HepG2 (cell line): ENCODE data around the gene CHMP5. TPM values are rescaled to one million over a fixed set of nuclear protein-coding genes. Genes with fewer than 3 reads are reported as not detected.

ENCODE experiments used
- ATAC-seq: fragments of 200-7000 bp; cut with Tn5 transposase; 3 replicates; pipeline ENCODE4 v1.9.1; 2020; ENCODE audit warnings: mild to moderate bottlenecking, moderate library complexity
- BruUV-seq: library from RNA; stranded (reverse); fragments of 400-500 nt; replicated peaks from 2 replicates; lab custom pipeline; 2021; lab: Mats Ljungman, UMichigan
- CTCF ChIA-PET: fragments of 300-600 bp; formaldehyde crosslinking; extraction: SDS; loops from one replicate; lab custom pipeline; 2021; ENCODE audit warnings: low total read pairs, inconsistent platforms, low intra/inter-chr PET ratio; lab: Yijun Ruan, JAX
- POLR2A ChIA-PET: fragments of 350-600 bp; sonication (Branson Sonifier 250); formaldehyde crosslinking; loops from one replicate; lab custom pipeline; 2020; ENCODE audit warnings: antibody characterized with exemption, inconsistent platforms; lab: Yijun Ruan, JAX
- DNase-seq: peaks from one replicate; pipeline ENCODE4 v3.0.0-alpha.2; 2015; ENCODE audit warnings: low spot score
- FAIRE-seq: peaks from 3 replicates; lab custom pipeline; 2011; peaks lifted over from hg19 to GRCh38; lab: Jason Lieb, UNC
- H2AFZ ChIP-seq: one replicate; pipeline ENCODE4 v1.6.1; 2011; ENCODE audit warnings: low read length, inconsistent platforms
- H3K27ac ChIP-seq: fragments of 300-600 bp; 3 replicates; pipeline ENCODE4 v1.8.0; 2011; ENCODE audit warnings: mixed run types, mild to moderate bottlenecking, mixed read lengths, low read length, inconsistent platforms; ENCODE audit not compliant: insufficient read depth; ENCODE audit errors: extremely low read length
- H3K27me3 ChIP-seq, 2 experiments: fragments of 200-600 bp in 1 of 2; 2 replicates in 1 of 2; 3 replicates in 1 of 2; pipeline versions ENCODE4 v1.6.0 to v1.8.0; 2011; ENCODE audit warnings: low read length in 2 of 2, mild to moderate bottlenecking in 2 of 2, moderate library complexity in 2 of 2, inconsistent platforms in 1 of 2; ENCODE audit not compliant: insufficient read depth in 2 of 2, control insufficient read depth in 1 of 2
- H3K36me3 ChIP-seq, 2 experiments: fragments of 200-600 bp in 1 of 2; replicated peaks in 1 of 2; 2 replicates in 1 of 2; 3 replicates in 1 of 2; pipeline versions ENCODE4 v1.5.1 to v1.8.0; 2011; ENCODE audit warnings: low read length in 2 of 2, inconsistent platforms in 1 of 2; ENCODE audit not compliant: insufficient read depth in 2 of 2, control insufficient read depth in 1 of 2
- H3K4me1 ChIP-seq: 2 replicates; pipeline ENCODE4 v1.5.1; 2012; ENCODE audit warnings: low read length, inconsistent platforms; ENCODE audit not compliant: insufficient read depth
- H3K4me2 ChIP-seq: 2 replicates; pipeline ENCODE4 v1.6.0; 2011; ENCODE audit warnings: low read depth, low read length, inconsistent platforms
- H3K4me3 ChIP-seq, 3 experiments: fragments of 200-600 bp in 1 of 3; sonication (generic), shearing (Covaris generic) in 1 of 3; replicated peaks in 1 of 3; 2 replicates each; pipeline ENCODE4 v1.5.1; 2011 to 2016; ENCODE audit warnings: low read length in 3 of 3, inconsistent platforms in 2 of 3, low read depth in 2 of 3, mild to moderate bottlenecking in 2 of 3, control low read depth in 1 of 3, mixed read lengths in 1 of 3; ENCODE audit not compliant: insufficient read depth in 1 of 3
- H3K79me2 ChIP-seq: one replicate; pipeline ENCODE4 v1.6.1; 2011; ENCODE audit warnings: low read length, inconsistent platforms; ENCODE audit not compliant: insufficient read depth
- H3K9ac ChIP-seq: 2 replicates; pipeline ENCODE4 v1.6.0; 2011; ENCODE audit warnings: mild to moderate bottlenecking, low read depth, low read length, inconsistent platforms; ENCODE audit not compliant: insufficient read depth
- H3K9me3 ChIP-seq: 2 replicates; pipeline ENCODE4 v1.5.1; 2012; ENCODE audit warnings: mild to moderate bottlenecking, low read length
- H4K20me1 ChIP-seq: 2 replicates; pipeline ENCODE4 v1.6.0; 2011; ENCODE audit warnings: inconsistent platforms, mild to moderate bottlenecking, low read length, moderate library complexity; ENCODE audit not compliant: insufficient read depth
- CHD2 ChIP-seq: IDR thresholded peaks from 2 replicates; pipeline ENCODE4 v1.6.1; 2011; ENCODE audit warnings: low read depth, low read length, improper control_type of control experiment
- HDAC1 ChIP-seq: sonication (generic); formaldehyde crosslinking; IDR thresholded peaks from 2 replicates; pipeline ENCODE4 v1.5.1; 2020; ENCODE audit warnings: mild to moderate bottlenecking, missing genetic modification reagents
- HDAC6 ChIP-seq: fragments of 200-600 bp; sonication (generic); IDR thresholded peaks from 2 replicates; pipeline ENCODE4 v1.7.0; 2017; ENCODE audit warnings: mild to moderate bottlenecking, antibody characterized with exemption, low read length, low read depth
- KLF11 ChIP-seq: IDR thresholded peaks from 2 replicates; pipeline ENCODE4 v1.6.1; 2016; ENCODE audit warnings: missing compliant biosample characterization
- NFKBIZ ChIP-seq: IDR thresholded peaks from 2 replicates; pipeline ENCODE4 v1.6.1; 2018; ENCODE audit warnings: missing genetic modification reagents, missing compliant biosample characterization
- SP4 ChIP-seq: sonication (generic); formaldehyde crosslinking; IDR thresholded peaks from 2 replicates; pipeline ENCODE4 v1.8.1; 2023; ENCODE audit warnings: mild to moderate bottlenecking, missing genetic modification reagents
- XBP1 ChIP-seq: sonication (generic); formaldehyde crosslinking; IDR thresholded peaks from 2 replicates; pipeline ENCODE4 v1.5.0; 2020; ENCODE audit warnings: missing genetic modification reagents
- ZFP36 ChIP-seq: fragments of 150-350 bp; IDR thresholded peaks from 2 replicates; pipeline ENCODE4 v1.6.1; 2018; ENCODE audit warnings: borderline replicate concordance, low read length, low read depth; ENCODE audit not compliant: partially characterized antibody
- ZFP62 ChIP-seq: sonication (generic); formaldehyde crosslinking; IDR thresholded peaks from 2 replicates; pipeline ENCODE4 v1.4.0; 2020; ENCODE audit warnings: missing genetic modification reagents
- ZNF557 ChIP-seq: sonication (generic); formaldehyde crosslinking; IDR thresholded peaks from 2 replicates; pipeline ENCODE4 v1.4.0; 2020; ENCODE audit warnings: missing genetic modification reagents
- ZNF605 ChIP-seq: sonication (generic); formaldehyde crosslinking; IDR thresholded peaks from 2 replicates; pipeline ENCODE4 v1.8.0; 2022; ENCODE audit warnings: mild to moderate bottlenecking, missing genetic modification reagents
- ZNF607 ChIP-seq: sonication (generic); formaldehyde crosslinking; IDR thresholded peaks from 2 replicates; pipeline ENCODE4 v1.5.1; 2020; ENCODE audit warnings: missing genetic modification reagents, mild to moderate bottlenecking, borderline replicate concordance
- ZNF614 ChIP-seq: IDR thresholded peaks from 2 replicates; pipeline ENCODE4 v1.6.1; 2018; ENCODE audit warnings: missing biosample characterization, missing genetic modification reagents, inconsistent platforms, borderline replicate concordance
- ZNF646 ChIP-seq: sonication (generic); formaldehyde crosslinking; IDR thresholded peaks from 2 replicates; pipeline ENCODE4 v1.9.0; 2021; ENCODE audit warnings: mild to moderate bottlenecking, missing genetic modification reagents
- ZNF660 ChIP-seq: sonication (generic); formaldehyde crosslinking; IDR thresholded peaks from 2 replicates; pipeline ENCODE4 v1.5.1; 2020; ENCODE audit warnings: mild to moderate bottlenecking, low read depth, missing genetic modification reagents, borderline replicate concordance
- ZNF772 ChIP-seq: sonication (generic); formaldehyde crosslinking; IDR thresholded peaks from 2 replicates; pipeline ENCODE4 v1.5.0; 2020; ENCODE audit warnings: mild to moderate bottlenecking, missing genetic modification reagents
- ZXDC ChIP-seq: sonication (generic); formaldehyde crosslinking; IDR thresholded peaks from 2 replicates; pipeline ENCODE4 v1.5.0; 2020; ENCODE audit warnings: mild to moderate bottlenecking, missing genetic modification reagents
- WGBS: methylation state at CpG from one replicate; pipeline ENCODE4 v1.1.6; 2017; ENCODE audit warnings: low lambda C conversion rate; 5-methylcytosine and 5-hydroxymethylcytosine counted together
- in situ Hi-C: cut with HindIII; loops from 2 replicates; pipeline ENCODE4 v1.10.0; 2017; ENCODE audit warnings: low pct_unique_long_range_greater_than_20kb; ENCODE audit not compliant: extremely low pct_ligation_motif_present
- intact Hi-C: fragments of 100-400 bp; cut with micrococcal nuclease; formaldehyde crosslinking; loops from one replicate; pipeline ENCODE4 v1.10.0; 2022; ENCODE audit not compliant: unreplicated experiment
- polyA plus RNA-seq, 8 experiments: library from polyadenylated mRNA; depleted of rRNA in 3 of 8; stranded (reverse) in 7 of 8; unstranded in 1 of 8; fragments of >200 nt; fragmentation: Illumina TruSeq in 4 of 8; extraction: Trizol in 4 of 8; gene quantifications; 2 replicates each; pipeline versions ENCODE4 v1.2.1 to v1.2.3, GENCODE V29; 2011 to 2016; ENCODE audit warnings: low read depth in 4 of 8, missing spikeins in 1 of 8, mixed read lengths in 1 of 8; ENCODE audit not compliant: insufficient read depth in 1 of 8
- total RNA-seq, 5 experiments: library from RNA; depleted of rRNA; stranded (reverse); fragments of >200 nt; fragmentation: Illumina TruSeq; extraction: Trizol; gene quantifications; 2 replicates each; pipeline ENCODE4 v1.2.3, GENCODE V29; 2016; ENCODE audit warnings: low read depth in 1 of 5

CHMP5 gene
- total and polyA plus RNA-seq, 2 of the 13 experiments (the other 11 are each of a cell fraction or from before 2014, with no cell fraction given) = 46.0 to 57.3 TPM

GRCh38 chr9:33231623-33231942, 33.3 kb upstream of the CHMP5 start (continued):
- TF ChIP-seq ZXDC (CRISPR knock-in tag) = no peak
- TF ChIP-seq ZNF557 (CRISPR knock-in tag) = no peak
- no peak for TF ChIP-seq ZNF607 (CRISPR knock-in tag)
- no peak for TF ChIP-seq CHD2
- no peak for TF ChIP-seq ZNF660 (CRISPR knock-in tag)
- no peak for TF ChIP-seq XBP1 (CRISPR knock-in tag)
- no peak for TF ChIP-seq HDAC6

- POLR2A ChIA-PET = no interaction called here
- peaks cover 2 to 7% of the 10 kb centered on the region in 2 experiments; a peak in 2 of 5 replicates for H3K27me3 ChIP-seq
- CTCF ChIA-PET = no interaction called here
- no peaks in the 10 kb centered on the region for H3K79me2 ChIP-seq
- 43% methylated on average over 6 of the region's 6 CpGs for WGBS
- no peaks in the 10 kb centered on the region for H3K9me3 ChIP-seq
- DNase-seq (no peak), FAIRE-seq (no peak), ATAC-seq (no peak)
- H3K9ac ChIP-seq = no peak overlapping the region
- no TSS peak for BruUV-seq
- H3K4me1 ChIP-seq = peaks cover 42% of the 10 kb centered on the region
- H3K4me3 ChIP-seq = no peak overlapping the region
- intact Hi-C loops (no loop called here), in situ Hi-C loops (no loop called here)
- H2AFZ ChIP-seq = no peak overlapping the region
- no peak overlapping the region for H3K4me2 ChIP-seq
- H4K20me1 ChIP-seq = no peaks in the 10 kb centered on the region
- no peaks in the 10 kb centered on the region for H3K36me3 ChIP-seq
- H3K27ac ChIP-seq = no peak overlapping the region
- TF ChIP-seq ZNF614 (CRISPR knock-in tag) = no peak
- TF ChIP-seq HDAC1 (CRISPR knock-in tag) = no peak
- no peak for TF ChIP-seq ZFP62 (CRISPR knock-in tag)
- TF ChIP-seq SP4 = no peak
- TF ChIP-seq ZNF605 = no peak
- no peak for TF ChIP-seq ZNF646
- no peak for TF ChIP-seq NFKBIZ (CRISPR knock-in tag)
- no peak for TF ChIP-seq ZFP36
- TF ChIP-seq ZNF772 (CRISPR knock-in tag) = no peak
- no peak for TF ChIP-seq KLF11 (CRISPR knock-in tag)
These were observed 32.0 kb upstream of the CHMP5 start for GRCh38 chr9:33232815-33233214.
